GM12801 (cell line): ENCODE data around the gene RIMS1.

Experiments used
- CTCF ChIP-seq: IDR thresholded peaks from one replicate; pipeline ENCODE4 v1.5.1; 2011; ENCODE audit warnings: control low read depth; ENCODE audit not compliant: insufficient read length; ENCODE audit errors: extremely low read depth

The RIMS1 gene

GRCh38 chr6:72031471-72031870 is 145.1 kb downstream of the RIMS1 start:
- no peak for TF ChIP-seq CTCF

GRCh38 chr6:72032086-72032485 is 145.7 kb downstream of the RIMS1 start:
- no peak for TF ChIP-seq CTCF

GRCh38 chr6:72035486-72035885 is 149.1 kb downstream of the RIMS1 start:
- no peak for TF ChIP-seq CTCF

- no peak for TF ChIP-seq CTCF
Observed at GRCh38 chr6:72035966-72036365, 149.6 kb downstream of the RIMS1 start.

GRCh38 chr6:72037006-72037405 is 150.7 kb downstream of the RIMS1 start:
- TF ChIP-seq CTCF: no peak

GRCh38 chr6:72040111-72040510 is 153.8 kb downstream of the RIMS1 start:
- TF ChIP-seq CTCF: no peak

GRCh38 chr6:72042088-72042487 is 155.7 kb downstream of the RIMS1 start:
- no peak for TF ChIP-seq CTCF

- TF ChIP-seq CTCF: no peak
Observed at GRCh38 chr6:72048080-72048479, 161.7 kb downstream of the RIMS1 start.
